ENCODE data around the gene CACNA2D3.

Gene CACNA2D3

DNA sequence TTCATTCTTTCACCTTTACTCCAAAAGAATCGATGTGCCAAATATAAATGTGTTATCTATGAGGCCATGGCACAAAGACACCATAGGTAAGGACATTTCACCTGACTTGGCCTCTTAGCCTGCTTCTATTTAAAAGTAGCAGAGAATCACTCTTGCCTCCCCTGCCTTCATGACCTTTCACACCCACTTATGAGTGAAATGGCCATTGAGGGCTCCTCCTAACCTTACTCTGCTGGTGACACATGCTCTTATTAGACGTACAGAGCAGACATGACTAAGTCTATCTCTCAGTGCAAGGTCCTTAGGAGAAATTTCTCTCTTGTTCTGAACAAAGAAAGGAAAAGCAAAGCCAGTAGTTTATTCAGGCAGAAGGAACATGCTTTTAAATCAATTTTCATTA, 654.8 kb downstream of the CACNA2D3 start:
- no peak for DNase-seq

GRCh38 chr3:54780336-54780735, 658.0 kb downstream of the CACNA2D3 start:
- no peak for DNase-seq

DNA sequence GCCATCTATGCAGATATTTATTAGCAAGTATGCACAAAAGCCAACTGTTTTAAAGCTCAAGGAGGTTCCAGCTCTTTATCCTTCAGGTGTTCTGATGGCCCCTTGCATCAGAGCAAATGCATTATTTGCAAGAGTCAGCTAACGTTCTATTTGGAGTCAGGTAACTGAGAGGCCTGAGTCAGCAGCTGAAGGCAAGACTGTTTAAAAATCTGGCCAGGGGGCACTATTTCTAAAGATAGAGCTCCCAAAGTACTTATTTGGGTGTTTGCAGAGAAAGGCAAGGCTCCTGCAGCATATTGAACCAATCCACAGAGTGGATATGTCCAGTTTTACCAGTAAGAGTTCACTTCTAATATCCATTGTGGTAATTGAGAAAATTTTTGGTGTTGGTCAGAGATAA, 659.4 kb downstream of the CACNA2D3 start:
- DNase-seq, result no peak

- no peak for DNase-seq
Observed at GRCh38 chr3:54783611-54784010, 661.3 kb downstream of the CACNA2D3 start.

- DNase-seq, result no peak
Observed at GRCh38 chr3:54784021-54784420, 661.7 kb downstream of the CACNA2D3 start.

- no peak for DNase-seq
Observed at GRCh38 chr3:54785976-54786375, 663.6 kb downstream of the CACNA2D3 start.

DNA sequence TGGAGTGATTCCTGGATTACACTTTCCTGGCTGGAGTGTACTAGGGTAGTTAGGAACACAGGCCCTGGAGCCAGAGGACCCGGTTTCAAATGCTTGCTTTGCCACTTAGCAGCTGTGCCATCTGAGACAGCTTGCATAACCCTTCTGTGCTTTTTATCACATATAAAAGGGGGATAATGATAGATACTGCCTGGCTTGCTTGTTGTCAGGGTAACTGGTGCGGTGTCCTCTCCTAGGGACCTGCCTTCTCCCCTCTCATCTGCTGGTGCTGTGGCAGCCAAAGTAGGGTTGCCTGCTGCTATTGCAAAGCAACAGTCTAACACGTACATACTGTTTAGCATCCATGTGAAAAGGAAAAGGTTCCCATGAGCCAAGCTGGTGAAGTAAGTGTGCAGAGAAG, 667.7 kb downstream of the CACNA2D3 start:
- DNase-seq, result no peak

- no peak for DNase-seq
Observed at GRCh38 chr3:54791501-54792156, 669.3 kb downstream of the CACNA2D3 start.

- no peak for DNase-seq
Observed at GRCh38 chr3:54792584-54792983, 670.2 kb downstream of the CACNA2D3 start.

DNA sequence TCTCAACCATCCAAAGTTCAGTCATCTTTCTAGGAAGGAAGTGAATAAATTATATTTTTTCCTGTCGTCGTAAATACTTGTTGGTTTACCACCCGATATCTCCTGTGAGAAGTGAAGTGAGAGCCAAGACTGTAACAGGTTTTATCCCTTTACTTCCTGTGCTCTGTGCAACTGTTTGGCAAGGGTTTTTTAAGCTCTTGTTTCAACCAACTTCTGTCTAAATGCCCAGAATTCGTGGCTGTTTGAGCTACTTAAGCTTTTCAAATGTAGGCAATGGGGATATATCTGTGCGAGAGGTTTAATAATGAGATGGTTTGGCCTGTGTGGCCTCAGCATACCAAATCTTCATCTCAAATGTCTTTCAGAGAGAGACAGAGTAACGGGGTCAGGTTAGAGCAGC, 670.8 kb downstream of the CACNA2D3 start:
- no peak for DNase-seq

DNA sequence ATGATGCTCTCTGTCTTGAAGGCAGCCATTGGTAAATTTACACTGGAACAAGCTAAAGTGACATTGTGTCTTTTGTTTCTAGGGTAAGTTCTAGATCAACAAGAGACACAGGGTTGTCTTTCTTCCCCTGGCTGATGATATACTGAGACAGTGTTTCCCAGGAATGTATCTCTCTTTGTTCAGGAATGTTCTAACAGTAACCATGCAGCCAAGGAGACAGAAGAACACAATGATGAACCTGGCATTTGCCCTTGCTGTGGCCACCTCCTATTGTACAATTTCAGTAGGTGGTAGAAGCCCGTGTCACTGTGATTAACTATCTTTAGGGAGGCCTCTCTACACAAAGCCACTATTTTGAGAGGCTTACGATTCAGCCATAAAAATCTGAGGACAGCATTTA, 674.8 kb downstream of the CACNA2D3 start:
- DNase-seq, result no peak

DNA sequence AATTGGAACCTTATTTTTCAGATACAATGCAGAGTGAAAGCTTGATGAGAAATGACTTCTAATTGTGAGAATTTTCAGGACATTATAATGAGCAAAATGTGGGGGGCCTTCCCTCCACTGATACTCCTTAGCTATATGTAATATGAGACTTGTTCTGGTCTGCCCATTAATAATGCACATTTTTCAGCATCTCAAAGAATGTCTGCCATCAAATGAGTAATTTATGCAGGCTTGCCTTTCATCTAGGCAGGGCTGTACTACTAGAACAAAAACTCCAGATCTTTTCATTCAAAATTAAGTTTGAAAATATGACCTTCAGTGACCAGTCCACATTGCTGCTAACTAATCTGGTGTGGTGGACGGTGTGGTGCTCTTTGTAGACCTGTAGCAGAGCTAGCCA, 678.1 kb downstream of the CACNA2D3 start:
- no peak for DNase-seq

DNA sequence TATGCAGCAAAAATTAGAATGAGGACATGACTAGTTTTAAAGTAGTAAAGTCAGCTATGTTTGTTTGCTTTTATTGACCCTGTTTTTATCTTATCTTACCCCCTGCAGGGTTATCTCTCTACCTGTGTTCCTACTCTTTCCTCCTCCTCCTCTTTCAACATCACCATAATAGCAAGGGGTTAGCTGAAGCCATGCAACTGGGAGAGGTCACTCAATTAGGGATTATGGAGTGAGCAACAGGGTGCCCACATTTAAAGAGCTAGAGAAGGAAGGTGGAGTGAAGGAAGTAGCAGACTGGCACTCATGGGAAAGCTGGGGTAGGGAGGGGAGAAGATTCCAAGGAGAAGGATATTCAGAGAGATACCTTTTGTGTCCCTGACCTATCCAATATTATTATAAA, 679.6 kb downstream of the CACNA2D3 start:
- DNase-seq, result no peak

DNA sequence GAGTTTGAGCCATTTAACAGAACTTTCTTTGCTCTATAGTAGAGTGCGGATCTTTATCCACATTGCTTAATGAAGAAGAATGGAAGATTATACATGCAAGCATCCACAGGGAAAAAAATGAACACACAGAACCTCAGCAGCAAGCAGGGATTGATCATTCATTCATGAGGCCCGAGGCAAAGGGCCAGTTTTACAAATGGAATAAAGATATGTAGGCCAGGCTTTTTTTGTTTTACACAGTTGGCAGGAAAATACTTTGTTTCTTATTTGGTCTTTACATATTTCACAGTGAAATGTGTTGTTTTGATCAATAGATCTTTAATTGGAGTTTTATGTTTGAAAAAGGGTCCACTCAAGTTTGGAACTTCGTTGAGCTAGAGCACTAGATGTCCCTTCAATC, 688.0 kb downstream of the CACNA2D3 start:
- no peak for DNase-seq

- DNase-seq, result no peak
Observed at GRCh38 chr3:54814224-54814623, 691.9 kb downstream of the CACNA2D3 start.

DNA sequence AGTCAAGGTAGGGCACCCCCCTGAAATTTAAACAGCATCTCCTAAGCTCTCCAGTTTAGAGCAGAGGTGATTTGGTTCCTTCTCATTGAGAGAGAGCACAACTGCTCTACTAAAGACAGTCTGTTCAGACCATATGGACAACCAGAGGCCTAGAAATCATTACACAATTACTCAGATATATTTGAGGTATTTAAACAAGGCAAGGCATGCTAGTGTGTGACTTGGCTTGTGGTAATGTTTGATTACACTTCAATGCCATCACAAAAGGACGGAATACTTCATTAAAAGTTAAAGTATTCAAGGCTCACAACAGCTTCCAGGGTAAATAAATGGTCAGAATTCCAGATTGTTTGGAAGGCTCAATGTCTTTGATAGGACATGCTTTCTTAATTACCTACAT, 695.3 kb downstream of the CACNA2D3 start:
- no peak for DNase-seq

GRCh38 chr3:54818486-54818885, 696.1 kb downstream of the CACNA2D3 start:
- DNase-seq, result no peak

DNA sequence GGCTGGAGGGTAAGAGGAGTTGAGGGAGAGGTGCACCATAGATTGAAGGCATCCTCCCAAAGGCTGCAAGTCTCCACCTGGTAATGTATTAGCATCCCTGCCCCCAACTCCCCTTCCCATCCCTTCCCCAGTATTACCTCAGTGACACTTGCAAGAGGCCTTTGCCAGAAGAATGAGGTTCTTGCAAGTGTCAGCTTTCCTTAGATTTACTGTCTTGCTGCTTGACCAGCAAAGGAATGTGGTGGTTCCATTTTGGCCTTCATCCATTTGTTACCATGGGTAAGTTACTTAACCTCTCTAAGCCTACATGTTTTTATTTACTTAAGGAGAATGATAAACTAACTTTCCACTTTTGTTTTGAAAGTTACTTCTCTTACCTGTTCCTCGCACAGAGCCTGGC, 696.6 kb downstream of the CACNA2D3 start:
- DNase-seq, result no peak

DNA sequence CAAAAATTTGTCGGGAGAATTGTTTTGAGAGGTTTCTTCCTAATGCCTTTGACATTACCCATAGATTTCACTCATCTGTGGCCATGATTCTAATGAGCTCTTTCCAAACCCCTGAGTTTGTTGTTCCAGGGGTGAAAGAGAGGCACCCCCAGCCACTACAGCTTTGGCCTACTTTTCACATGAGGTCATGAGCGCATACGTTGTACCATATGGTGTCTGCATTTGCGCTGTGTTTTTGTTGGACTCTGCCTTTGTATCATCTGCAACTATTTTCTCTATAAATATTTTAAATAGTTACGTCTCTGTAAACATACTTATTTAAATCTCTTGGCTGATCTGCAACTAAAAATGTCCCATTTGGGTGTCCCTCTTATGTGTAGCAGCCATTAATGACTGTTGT, 697.6 kb downstream of the CACNA2D3 start:
- DNase-seq, result no peak

DNA sequence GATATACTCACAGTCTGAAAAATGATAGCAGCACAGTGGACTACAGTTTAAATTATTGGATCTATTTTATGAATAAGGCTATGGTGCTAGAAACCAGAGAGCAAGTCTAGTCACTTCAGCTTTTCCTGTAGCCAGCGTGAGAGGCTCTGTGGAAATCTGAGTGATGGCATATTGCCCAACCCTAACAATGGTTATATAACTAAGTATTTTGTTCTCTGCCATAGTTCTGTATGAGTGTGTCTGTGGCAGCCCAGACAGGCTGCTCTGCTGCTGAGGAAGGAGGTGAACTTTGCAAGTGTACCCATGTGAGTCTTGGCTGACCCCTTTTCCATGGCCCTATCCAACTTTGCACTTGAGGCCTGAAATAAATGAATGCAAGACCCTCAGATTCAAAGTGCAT, 699.9 kb downstream of the CACNA2D3 start:
- no peak for DNase-seq

DNA sequence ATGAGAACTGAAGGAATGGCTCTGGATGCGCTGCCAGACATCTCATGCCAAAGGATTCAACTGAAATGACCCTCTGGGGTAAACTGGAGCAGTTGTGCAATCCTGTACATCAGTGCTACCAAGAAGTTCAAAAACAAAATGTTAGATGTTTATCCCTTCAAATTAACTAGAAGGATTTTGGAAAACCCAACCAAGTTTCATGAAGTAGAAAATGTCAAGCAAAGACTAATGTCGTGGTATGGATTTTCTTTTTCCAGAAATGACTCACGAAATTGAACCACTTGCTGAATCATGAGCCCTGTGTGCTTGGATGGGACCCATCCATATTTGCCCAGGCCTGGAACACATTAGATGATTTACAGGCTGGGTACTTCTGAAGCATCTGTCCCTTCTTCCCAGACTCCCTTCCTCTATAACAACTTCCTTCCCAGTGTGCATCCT, 703.9 kb downstream of the CACNA2D3 start:
- DNase-seq, result no peak

- DNase-seq, result no peak
Observed at GRCh38 chr3:54827056-54827687, 704.8 kb downstream of the CACNA2D3 start.

- DNase-seq, result no peak
Observed at GRCh38 chr3:54827776-54828175, 705.4 kb downstream of the CACNA2D3 start.

DNA sequence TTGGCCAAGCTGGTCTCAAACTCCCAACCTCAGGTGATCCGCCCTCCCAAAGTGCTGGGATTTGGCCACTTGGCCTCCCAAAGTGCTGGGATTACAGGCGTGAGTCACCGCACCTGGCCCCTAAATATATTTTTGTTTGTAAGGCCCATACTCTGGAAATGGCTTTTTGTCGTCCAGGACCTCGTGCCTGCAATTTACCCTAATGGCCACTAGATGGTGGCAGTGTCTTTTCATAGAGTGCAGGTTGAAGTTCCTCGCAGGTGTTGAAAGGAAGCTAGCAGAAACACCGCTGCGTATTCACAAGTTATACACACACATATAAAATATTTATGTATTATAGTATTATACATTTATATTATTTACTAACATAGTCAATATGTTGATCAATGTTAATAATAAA, 708.3 kb downstream of the CACNA2D3 start:
- peak in 1 of 2 donors; percentile 2 for DNase-seq

GRCh38 chr3:54831112-54831511, 708.8 kb downstream of the CACNA2D3 start:
- DNase-seq, result no peak

Measured in stimulated activated CD4-positive, alpha-beta T cell treated with anti-CD3 and anti-CD28 coated beads, Interleukin-2, amount 100 ng/mL, for 48 hours (primary cell).